Esophagus muscularis mucosa (tissue), 4 donors: ENCODE data around the gene PAX3. TPM values are rescaled to one million over a fixed set of nuclear protein-coding genes. Genes with fewer than 3 reads are reported as not detected.

Experiments used
- DNase-seq: peaks from one replicate; pipeline ENCODE4 v3.0.0-alpha.2; 2017; ENCODE audit errors: extremely low spot score
- H3K27ac ChIP-seq, 4 donors: fragments of 200-600 bp; sonication (generic); replicated peaks in 1 of 4; 1 replicate in 3 of 4; 2 replicates in 1 of 4; pipeline ENCODE4 v1.5.1; 2016 to 2019; ENCODE audit warnings: mild to moderate bottlenecking in 1 of 4
- H3K27me3 ChIP-seq, 4 donors: fragments of 200-600 bp; sonication (generic); one replicate each; pipeline versions ENCODE4 v1.5.1 to v1.6.0; 2016 to 2019
- H3K36me3 ChIP-seq, 4 donors: fragments of 200-600 bp; sonication (generic); one replicate each; pipeline ENCODE4 v1.5.1; 2016 to 2019
- H3K4me1 ChIP-seq, 4 donors: fragments of 200-600 bp; sonication (generic); one replicate each; pipeline ENCODE4 v1.5.1; 2016 to 2019
- H3K4me3 ChIP-seq, 4 donors: fragments of 200-600 bp; sonication (generic); 1 replicate in 2 of 4; 2 replicates in 2 of 4; pipeline ENCODE4 v1.5.1; 2016 to 2019; ENCODE audit warnings: mild to moderate bottlenecking in 4 of 4, moderate library complexity in 1 of 4
- H3K9me3 ChIP-seq, 4 donors: fragments of 200-600 bp; sonication (generic); 1 replicate in 3 of 4; 2 replicates in 1 of 4; pipeline ENCODE4 v1.5.1; 2016 to 2019
- CTCF ChIP-seq, 3 experiments: fragments of 200-600 bp in 2 of 3; fragments of 450-650 bp in 1 of 3; sonication (generic) in 2 of 3; IDR thresholded peaks; one replicate each; pipeline ENCODE4 v1.5.1; 2017 to 2019; ENCODE audit warnings: antibody characterized with exemption in 3 of 3, mild to moderate bottlenecking in 2 of 3, moderate library complexity in 1 of 3
- EP300 ChIP-seq: sonication (generic); formaldehyde crosslinking; IDR thresholded peaks from one replicate; pipeline ENCODE4 v1.6.1; 2017; ENCODE audit warnings: antibody characterized with exemption
- POLR2A ChIP-seq: fragments of 450-650 bp; IDR thresholded peaks from one replicate; pipeline ENCODE4 v1.6.1; 2017; ENCODE audit warnings: antibody characterized with exemption, moderate library complexity, mild to moderate bottlenecking, low read depth
- POLR2AphosphoS5 ChIP-seq, 2 donors: sonication (generic); formaldehyde crosslinking; IDR thresholded peaks; one replicate each; pipeline ENCODE4 v1.6.1; 2017; ENCODE audit warnings: antibody characterized with exemption in 2 of 2
- WGBS: methylation state at CpG from one replicate; pipeline ENCODE4 v1.1.5; 2018; 5-methylcytosine and 5-hydroxymethylcytosine counted together
- intact Hi-C: fragments of 100-400 bp; cut with DNase I; formaldehyde crosslinking; loops from one replicate; pipeline ENCODE4 v1.15.1; 2023
- total RNA-seq, 4 donors: library from RNA; depleted of rRNA; stranded (reverse); fragments of >200 nt; gene quantifications; one replicate each; pipeline versions ENCODE4 v1.1.0 to v1.2.1, GENCODE V29; 2016

Gene PAX3
- total RNA-seq, 4 donors from 2014 or later: not detected

DNA sequence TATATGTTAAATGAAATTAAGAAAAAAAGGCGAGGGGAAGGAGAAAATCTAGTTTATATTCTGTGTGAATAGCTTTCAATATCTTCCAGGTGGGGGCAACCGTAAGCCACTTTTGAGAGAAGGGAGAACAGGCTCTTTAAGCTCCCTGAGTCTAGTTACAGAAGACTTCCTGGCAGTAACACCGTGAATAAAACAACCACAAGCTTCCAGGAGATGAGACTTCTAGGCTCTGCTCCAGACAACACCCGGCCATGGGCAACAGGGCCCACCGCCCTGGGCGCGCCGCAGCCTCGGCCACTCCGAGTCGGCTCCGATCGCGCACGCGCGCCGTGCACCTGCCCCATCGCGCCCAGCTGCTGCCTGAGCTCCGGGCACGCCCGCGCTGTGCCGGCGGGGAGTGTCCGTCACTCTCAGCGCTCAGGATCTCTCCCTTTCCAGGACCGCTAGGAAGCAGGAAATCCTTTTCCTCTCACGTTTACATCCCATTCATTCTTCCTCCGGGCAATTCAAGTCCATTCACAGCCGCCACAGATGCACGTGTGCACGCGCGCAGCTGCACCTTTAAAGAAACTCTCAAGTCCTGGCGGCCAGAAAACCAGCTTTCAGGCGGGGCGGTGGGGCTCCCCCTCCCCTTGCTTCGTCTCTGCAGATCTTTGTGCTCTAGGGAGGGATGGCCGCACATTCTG, 19.4 kb upstream of the PAX3 start:
- TF ChIP-seq POLR2AphosphoS5 (IDR thresholded peaks at IDR 0.05) (no peak), CTCF (IDR thresholded peaks at IDR 0.05) (peak; percentile 52 to 59 (median 52)), POLR2A (no peak)
- under 1% methylated on average over 34 of the region's 41 CpGs for whole genome bisulfite sequencing
- H3K27me3 ChIP-seq: peaks cover 0 to 81% (median 12%) of the 10 kb centered on the region in 4 donors

DNA sequence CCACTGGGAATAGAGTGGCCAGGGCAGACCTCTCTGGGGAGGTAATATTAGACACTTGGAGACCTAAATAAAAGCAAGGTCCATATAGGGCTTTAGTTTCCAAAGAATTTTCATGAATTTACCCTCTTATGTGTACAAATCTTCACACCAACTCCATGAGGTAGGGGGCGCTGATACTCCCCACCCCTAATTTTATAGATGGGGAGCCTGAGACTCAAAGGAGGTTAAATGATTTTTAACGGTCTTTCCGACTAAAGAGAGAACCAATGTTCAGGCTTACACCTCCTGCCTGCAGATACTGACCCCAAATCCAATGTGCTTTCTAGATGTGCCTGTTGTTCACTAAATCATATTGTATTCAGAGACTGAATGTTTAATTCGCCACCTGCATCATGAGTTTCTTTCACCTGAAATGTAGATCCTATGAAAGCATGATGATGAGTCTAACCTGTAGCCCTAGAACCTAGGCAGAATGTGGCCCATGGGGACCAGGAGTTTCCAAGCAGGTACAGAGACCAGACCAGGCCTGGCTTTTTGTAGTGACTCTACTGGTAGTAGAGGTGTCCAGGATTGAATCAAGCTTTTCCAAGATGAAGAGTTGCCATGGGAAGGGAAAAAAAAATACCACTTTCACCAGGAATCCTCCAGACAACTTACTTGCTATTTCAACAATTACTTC, 16.8 kb upstream of the PAX3 start:
- no peak for DNase-seq
- H3K4me1 ChIP-seq: peaks cover 17 to 40% (median 30%) of the 10 kb centered on the region in 4 donors
- H3K4me3 ChIP-seq: no peak overlapping the region
- H3K27me3 ChIP-seq: peaks cover 0 to 88% (median 35%) of the 10 kb centered on the region in 4 donors
- 55% methylated on average over 4 of the region's 4 CpGs for WGBS
- TF ChIP-seq POLR2AphosphoS5 (IDR thresholded peaks at IDR 0.05) (no peak), POLR2A (no peak), CTCF (IDR thresholded peaks at IDR 0.05) (no peak), EP300 (no peak)
- intact Hi-C loops: loop anchor here (2.0 kb wide), 1 partner anchor 295 kb away; no protein-coding TSS in a partner anchor
- no peaks in the 10 kb centered on the region for H3K9me3 ChIP-seq
- no peaks in the 10 kb centered on the region for H3K36me3 ChIP-seq
- H3K27ac ChIP-seq: no peak overlapping the region

More for the DNA sequence above, 19.4 kb upstream of the PAX3 start:
- H3K36me3 ChIP-seq: no peaks in the 10 kb centered on the region
- peak overlapping the region; percentile 54 to 62 (median 57) for H3K4me3 ChIP-seq
- intact Hi-C loops: loop anchor here (2.0 kb wide), 1 partner anchor 245 kb away; no protein-coding TSS in a partner anchor
- no peaks in the 10 kb centered on the region for H3K9me3 ChIP-seq
- peak; percentile 80 for DNase-seq
- H3K4me1 ChIP-seq: peaks cover 16 to 29% (median 27%) of the 10 kb centered on the region in 4 donors
- peak overlapping the region in 1 of 4 donors; percentile 71 for H3K27ac ChIP-seq

DNA sequence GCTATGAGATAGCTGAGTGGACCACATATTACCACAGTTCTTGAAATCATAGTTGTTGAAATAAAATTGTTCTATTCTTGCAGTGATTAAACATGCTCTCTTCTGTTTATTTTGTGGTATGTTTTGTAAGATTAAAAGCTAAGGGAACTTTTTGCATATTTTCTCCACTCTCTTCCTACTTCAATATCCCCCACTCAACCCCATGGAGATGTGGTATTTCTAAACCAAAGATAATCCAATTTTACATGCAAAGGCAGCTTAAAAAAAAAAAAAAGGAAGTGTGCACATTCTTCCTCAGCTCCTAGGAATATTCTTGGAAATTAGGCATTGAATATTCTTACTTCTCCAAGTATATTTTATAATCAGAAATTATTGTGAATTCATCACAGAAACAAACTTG, 15.0 kb upstream of the PAX3 start:
- Histone ChIP-seq H3K27ac (no peak overlapping the region), H3K4me1 (peaks cover 10 to 26% (median 17%) of the 10 kb centered on the region in 4 donors), H3K4me3 (no peak overlapping the region), H3K9me3 (no peaks in the 10 kb centered on the region), H3K36me3 (no peaks in the 10 kb centered on the region), H3K27me3 (peaks cover 0 to 93% (median 49%) of the 10 kb centered on the region in 4 donors)
- TF ChIP-seq POLR2AphosphoS5 (IDR thresholded peaks at IDR 0.05): no peak
- TF ChIP-seq CTCF (IDR thresholded peaks at IDR 0.05): no peak
- TF ChIP-seq EP300: no peak
- no peak for TF ChIP-seq POLR2A
- intact Hi-C loops: no loop called here
- no peak for DNase-seq

DNA sequence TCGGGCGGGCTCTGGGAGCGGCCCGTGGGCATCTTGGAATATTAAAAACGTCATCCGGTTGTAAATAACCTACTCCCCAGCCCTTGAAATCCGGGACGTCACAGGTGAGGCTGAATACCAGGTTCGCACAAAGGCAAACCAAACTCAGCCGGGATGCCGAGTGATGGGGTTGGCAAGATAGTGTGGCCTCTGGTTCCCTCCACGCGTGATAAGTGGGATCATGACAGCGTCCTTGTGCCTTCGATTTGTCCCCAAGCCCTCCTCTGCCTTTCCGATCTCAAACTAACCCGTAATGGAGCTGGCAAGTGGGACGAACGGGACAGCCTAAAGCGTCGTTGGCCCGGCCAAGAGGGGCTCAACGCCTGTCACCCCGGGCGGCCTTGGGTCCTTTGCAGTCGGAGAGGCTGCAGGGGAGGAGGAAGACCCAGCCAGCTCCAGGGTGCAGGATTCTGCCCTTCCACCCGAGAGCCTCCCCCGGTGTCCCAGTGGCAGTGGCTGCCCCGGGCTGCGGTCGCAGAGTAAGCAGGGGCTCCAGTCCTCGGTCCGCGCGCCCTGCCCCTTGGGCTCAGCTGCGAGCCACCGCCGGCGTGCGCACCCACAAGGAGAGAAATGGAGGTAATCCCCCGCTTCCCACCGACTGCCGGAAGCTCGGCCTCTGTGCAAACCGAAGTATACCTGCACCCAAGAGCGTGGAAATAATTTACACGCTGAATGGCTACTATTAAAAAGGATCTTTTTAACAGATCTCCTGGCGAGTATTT, 13.4 kb upstream of the PAX3 start:
- Histone ChIP-seq H3K27ac (no peak overlapping the region), H3K4me3 (no peak overlapping the region), H3K27me3 (peaks cover 0 to 99% (median 62%) of the 10 kb centered on the region in 4 donors), H3K4me1 (peaks cover 6 to 21% (median 10%) of the 10 kb centered on the region in 4 donors), H3K9me3 (no peaks in the 10 kb centered on the region), H3K36me3 (no peaks in the 10 kb centered on the region)
- TF ChIP-seq POLR2A (no peak), POLR2AphosphoS5 (IDR thresholded peaks at IDR 0.05) (no peak), CTCF (IDR thresholded peaks at IDR 0.05) (no peak), EP300 (no peak)
- intact Hi-C loops: no loop called here
- DNase-seq: no peak
- WGBS: 4% methylated on average over 31 of the region's 48 CpGs
